Medulla oblongata (tissue), 1 donor: ENCODE measurements around the gene BRI3.

Experiments
- DNase-seq: peaks from one replicate; pipeline ENCODE4 v3.0.0-alpha.2; 2015; ENCODE audit errors: extremely low spot score

Gene BRI3

GRCh38 chr7:98252425-98253054, 28.9 kb upstream of the BRI3 start:
- DNase-seq = no peak

GRCh38 chr7:98254516-98254915, 27.0 kb upstream of the BRI3 start:
- no peak for DNase-seq

DNA sequence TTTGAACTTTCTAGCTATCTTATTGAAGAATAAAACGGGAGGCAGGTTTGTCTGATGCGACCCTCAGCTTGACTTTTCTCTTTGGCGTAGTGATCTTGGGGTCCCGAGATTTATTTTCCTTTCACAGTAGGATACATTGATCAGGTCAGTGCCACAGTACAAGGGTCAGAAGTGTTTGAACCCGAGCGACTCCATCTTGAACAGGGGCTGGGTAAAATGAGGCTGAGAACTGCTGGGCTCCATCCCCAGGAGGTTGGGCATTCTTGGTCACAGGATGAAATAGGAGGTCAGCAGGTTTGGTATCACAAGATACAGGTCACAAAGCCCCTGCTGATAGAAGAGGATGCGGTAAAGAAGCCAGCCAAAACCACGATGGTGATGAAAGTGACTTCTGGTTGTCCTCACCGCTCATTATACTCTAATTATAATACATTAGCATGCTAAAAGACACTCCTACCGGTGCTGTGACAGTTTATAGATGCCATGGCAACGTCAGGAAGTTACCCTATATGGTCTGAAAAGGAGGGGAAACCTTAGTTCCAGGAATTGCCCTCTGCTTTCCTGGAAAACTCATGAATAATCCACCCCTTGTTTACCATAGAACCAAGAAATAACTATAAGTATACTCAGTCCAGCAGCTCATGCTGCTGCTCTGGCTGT, 26.4 kb upstream of the BRI3 start:
- no peak for DNase-seq

GRCh38 chr7:98256431-98256830, 25.1 kb upstream of the BRI3 start:
- no peak for DNase-seq

- no peak for DNase-seq
These were observed 23.8 kb upstream of the BRI3 start for GRCh38 chr7:98257701-98258100.

DNA sequence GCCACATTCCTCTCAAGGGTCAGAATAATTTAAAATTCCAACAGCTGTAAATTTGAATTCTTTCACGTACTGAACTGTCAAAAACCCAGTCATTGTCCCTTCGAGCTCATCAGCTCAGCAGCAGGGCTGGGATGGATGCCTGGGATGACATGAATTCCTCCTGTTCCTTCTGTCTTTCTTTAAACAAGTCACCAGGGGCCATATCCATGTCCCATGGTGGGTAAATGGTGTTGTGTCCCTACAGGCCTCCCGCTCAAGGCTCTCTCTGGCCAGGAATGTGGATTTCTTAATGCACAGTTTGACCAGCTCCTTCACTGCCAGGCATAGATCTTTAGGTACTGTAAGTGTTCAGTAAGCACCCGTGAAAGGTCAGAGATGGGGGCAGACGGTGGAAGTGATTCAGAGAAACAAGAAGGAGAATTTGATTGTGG, 15.6 kb upstream of the BRI3 start:
- no peak for DNase-seq

- no peak for DNase-seq
These were observed 14.6 kb upstream of the BRI3 start for GRCh38 chr7:98266840-98267239.

DNA sequence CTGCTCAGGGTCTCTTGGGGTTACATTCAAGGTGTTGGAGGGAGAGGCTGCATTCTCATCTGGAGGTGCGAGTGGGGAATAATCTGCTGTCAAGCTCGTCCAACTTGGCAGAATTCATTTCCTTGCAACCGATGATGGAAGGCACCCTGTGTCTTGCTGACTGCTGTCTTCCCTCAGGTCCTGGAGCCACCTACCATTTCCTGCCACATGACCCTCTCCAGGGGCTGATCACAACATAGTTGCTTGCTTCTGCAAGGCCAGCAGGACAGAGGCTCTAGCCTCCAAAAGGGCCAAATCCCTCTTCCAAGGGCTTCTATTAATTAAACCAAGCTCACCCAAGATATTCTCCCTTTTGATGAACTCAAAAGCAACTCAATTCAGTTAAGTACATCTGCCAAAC, 14.2 kb upstream of the BRI3 start:
- no peak for DNase-seq

DNA sequence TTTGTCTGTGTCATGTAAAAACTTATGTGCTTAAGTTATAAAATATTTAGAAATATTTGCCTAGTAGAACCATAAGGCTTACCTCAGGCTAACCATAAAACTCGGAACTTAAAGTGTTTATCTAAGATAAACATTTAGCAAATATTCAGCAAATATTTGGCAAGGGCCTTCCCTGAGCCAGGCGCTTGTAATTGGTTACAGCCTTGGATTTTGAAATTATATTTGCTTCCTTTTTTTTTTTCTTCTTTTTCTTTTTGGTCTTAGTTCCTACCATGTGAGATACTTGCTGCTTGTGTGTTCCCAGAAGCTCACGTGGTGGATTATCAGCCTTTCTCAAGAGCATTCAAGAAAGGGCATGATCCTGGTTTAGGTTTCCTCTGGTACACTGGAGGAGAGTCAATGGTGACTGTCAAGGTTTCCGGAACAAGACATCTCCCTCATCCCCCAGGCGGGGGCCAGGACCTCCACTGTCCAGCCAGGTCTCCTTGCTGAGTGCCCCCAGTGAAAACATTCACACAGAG, 5.2 kb upstream of the BRI3 start:
- no peak for DNase-seq

DNA sequence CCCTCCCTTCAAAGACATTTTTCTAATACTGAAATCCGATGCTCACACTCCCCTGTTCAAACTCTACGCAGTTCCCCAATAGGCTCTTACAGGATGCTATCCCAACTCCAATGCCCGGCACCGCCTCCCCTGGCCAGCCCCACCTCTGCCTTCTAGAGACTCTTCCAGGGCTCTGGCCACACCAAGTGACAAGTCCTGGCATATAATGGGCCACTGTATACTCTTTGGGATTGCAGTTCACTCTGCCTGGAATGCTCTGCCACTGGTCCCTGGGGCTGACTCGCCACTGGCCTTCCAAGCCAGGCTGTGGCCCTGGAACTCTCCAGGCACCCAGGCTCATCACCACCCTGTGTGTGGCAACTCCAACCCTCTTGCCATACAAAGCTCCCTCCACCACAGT, 3.1 kb upstream of the BRI3 start:
- no peak for DNase-seq

GRCh38 chr7:98278936-98279335, 2.5 kb upstream of the BRI3 start:
- DNase-seq = no peak

- DNase-seq = no peak
These were observed 1.2 kb upstream of the BRI3 start for GRCh38 chr7:98280296-98280695.

GRCh38 chr7:98281757-98282606, 496 bp downstream of the BRI3 start:
- DNase-seq = peak; percentile 51

DNA sequence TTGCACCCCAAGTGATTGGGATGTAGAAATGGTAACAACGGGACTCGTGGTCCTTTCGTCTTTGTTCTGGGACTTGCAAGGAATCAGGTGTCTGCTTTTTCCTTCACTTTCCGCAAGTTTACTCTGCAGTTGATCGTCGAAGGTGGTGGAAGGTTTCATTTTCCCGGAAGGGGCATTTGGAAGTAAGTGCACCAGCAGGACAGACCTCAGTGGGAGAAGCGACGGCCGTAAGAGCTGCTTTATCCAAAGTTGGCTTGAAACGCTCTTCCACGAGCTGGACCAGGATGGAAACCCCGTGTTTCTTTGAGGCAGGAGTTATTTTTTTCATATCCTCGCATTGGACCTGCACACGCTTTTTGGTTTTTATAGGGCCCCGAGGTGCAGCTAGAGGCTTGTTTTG, 1.2 kb downstream of the BRI3 start:
- peak; percentile 29 for DNase-seq

- DNase-seq = peak; percentile 80
These were observed 1.8 kb downstream of the BRI3 start for GRCh38 chr7:98283127-98283886.

- DNase-seq = no peak
These were observed 2.4 kb downstream of the BRI3 start for GRCh38 chr7:98283887-98284222.

- peak; percentile 77 for DNase-seq
These were observed 3.0 kb downstream of the BRI3 start for GRCh38 chr7:98284335-98285036.

GRCh38 chr7:98285157-98286092, 3.9 kb downstream of the BRI3 start:
- no peak for DNase-seq

DNA sequence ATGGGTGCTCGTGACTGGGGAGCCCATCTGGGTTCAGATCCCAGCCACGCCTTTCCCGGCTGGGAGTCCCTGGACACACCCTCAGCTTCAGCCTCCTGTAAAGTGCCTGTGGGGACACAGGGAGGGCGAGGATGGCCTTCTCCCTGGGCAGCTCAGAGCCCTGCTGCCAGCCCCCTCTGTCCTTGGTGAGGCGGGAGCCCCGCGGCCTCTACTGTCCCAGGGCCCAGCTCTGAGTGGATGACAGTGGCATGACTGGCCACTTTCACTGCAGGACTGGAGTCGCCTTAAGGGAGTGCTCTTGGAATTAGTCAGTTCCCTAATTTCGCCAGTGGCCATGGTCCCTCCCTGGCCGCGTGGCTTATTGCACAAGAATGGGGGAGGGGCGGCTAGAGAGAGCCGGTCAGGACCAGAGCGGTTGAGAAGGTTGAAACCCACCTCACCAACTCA, 4.6 kb downstream of the BRI3 start:
- peak; percentile 70 for DNase-seq
